Measurements from ENCODE around the gene MTRF1L.

Gene MTRF1L

DNA sequence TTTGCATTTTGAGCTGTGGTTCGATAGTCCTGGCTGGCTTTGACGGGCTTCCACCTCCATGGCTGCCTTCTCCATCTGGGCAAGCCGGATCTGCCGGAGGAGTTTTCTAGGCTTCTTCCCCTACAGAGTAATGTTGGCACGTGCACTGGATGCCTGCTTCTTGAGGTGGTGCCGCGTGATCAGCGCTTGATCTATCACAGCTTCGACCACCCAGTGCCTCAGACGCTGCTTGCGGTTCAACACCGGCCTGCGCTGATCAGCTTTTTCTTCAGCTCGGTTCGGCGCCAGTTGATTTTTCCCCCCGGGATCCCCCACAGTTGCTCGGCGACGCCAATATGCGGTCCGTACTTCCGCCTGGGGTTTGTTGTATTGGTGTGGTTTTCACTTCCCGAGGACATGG, 43.2 kb downstream of the MTRF1L start:
- H3K9me3 ChIP-seq (replicated peaks; ENCODE audit: low read length): no peaks in the 10 kb centered on the region
- H3K4me3 ChIP-seq (ENCODE audit: low read length): no peak overlapping the region
- no peaks in the 10 kb centered on the region for H3K27me3 ChIP-seq (ENCODE audit: control insufficient read depth, insufficient read depth, low read length)
- no peak overlapping the region for H3K9ac ChIP-seq (ENCODE audit: low read depth, low read length)
- no peak overlapping the region for H3K4me2 ChIP-seq (ENCODE audit: low read length)
- H3K4me1 ChIP-seq (ENCODE audit: control insufficient read depth, insufficient read depth, low read length): no peaks in the 10 kb centered on the region
- no peaks in the 10 kb centered on the region for H3K36me3 ChIP-seq (ENCODE audit: insufficient read depth, low read length)

DNA sequence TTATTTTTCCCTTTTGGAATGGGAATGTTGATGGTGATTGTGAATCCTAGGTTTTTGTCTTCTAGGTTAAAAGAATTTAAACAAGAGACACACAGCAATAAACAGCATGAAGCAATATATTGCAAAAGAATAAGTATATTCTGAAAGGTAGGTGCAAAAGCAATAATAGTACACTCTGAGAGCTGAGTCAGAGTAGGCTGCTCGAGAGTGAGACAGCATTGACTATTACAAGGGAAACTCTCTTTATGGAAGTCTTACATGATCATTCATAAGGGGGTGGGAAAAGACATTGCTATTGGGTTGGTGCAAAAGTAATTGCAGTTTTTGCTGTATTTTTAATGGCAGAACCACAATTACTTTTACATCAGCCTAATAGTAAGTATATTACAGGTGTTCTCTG, 44.7 kb downstream of the MTRF1L start:
- Histone ChIP-seq H3K4me3 (ENCODE audit: low read length) (no peak overlapping the region), H3K27me3 (ENCODE audit: control insufficient read depth, insufficient read depth, low read length) (no peaks in the 10 kb centered on the region), H3K9me3 (replicated peaks; ENCODE audit: low read length) (no peaks in the 10 kb centered on the region), H3K4me2 (ENCODE audit: low read length) (no peak overlapping the region), H3K36me3 (ENCODE audit: insufficient read depth, low read length) (no peaks in the 10 kb centered on the region), H3K9ac (ENCODE audit: low read depth, low read length) (no peak overlapping the region), H3K4me1 (ENCODE audit: control insufficient read depth, insufficient read depth, low read length) (peaks cover 1% of the 10 kb centered on the region)

DNA sequence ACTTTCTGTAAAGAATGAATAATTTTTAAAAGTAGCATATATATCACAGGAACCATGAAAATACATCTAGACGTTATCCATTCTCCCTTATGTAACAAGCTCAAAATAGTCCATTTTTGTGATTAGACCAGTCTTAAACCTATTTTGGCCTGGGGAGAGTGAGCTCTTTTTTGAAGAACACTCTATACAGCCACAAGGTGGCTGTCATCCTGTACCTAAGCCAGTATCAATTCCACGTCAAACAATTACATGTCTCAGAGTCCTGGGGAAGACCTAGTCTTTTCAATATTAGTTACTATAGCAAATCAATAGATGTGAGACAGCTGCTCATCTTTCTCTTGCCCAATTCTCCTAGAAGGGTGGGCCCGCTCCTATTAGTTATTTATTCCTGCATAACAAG, 48.1 kb downstream of the MTRF1L start:
- Histone ChIP-seq H3K36me3 (ENCODE audit: insufficient read depth, low read length) (no peaks in the 10 kb centered on the region), H3K4me2 (ENCODE audit: low read length) (no peak overlapping the region), H3K27me3 (ENCODE audit: control insufficient read depth, insufficient read depth, low read length) (no peaks in the 10 kb centered on the region), H3K4me1 (ENCODE audit: control insufficient read depth, insufficient read depth, low read length) (peaks cover 12% of the 10 kb centered on the region), H3K9ac (ENCODE audit: low read depth, low read length) (no peak overlapping the region), H3K4me3 (ENCODE audit: low read length) (no peak overlapping the region), H3K9me3 (replicated peaks; ENCODE audit: low read length) (no peaks in the 10 kb centered on the region)

DNA sequence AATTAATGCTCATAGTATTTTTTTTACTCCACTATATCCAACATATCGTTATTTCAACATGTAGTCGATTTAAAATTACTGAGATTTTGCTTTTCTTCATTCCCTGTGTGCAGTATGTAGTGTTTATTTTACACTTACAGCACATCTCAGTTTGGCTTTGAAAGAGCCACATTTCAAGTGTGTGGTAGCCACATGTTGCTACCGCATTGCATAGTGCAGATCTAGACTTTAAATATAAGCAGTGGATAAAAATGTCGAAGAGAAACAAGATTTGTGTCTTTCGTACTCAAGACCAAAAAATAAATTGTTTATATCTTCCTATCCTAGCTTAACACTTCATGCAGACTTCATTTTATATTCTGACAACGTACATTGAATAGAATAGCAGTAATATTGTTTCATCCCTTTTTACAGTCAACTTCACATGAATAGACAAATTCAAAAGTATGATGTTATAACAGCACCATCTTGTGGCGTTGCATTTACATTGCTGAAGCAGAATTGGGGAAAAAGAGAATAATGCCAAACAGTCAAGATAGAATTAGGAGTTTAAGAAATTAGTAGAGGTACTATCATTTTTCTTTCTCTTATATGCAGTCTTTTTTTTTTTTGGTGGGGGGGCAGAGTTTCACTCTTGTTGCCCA, 49.5 kb downstream of the MTRF1L start:
- H3K27me3 ChIP-seq (ENCODE audit: control insufficient read depth, insufficient read depth, low read length): no peaks in the 10 kb centered on the region
- H3K9ac ChIP-seq (ENCODE audit: low read depth, low read length): no peak overlapping the region
- no peaks in the 10 kb centered on the region for H3K9me3 ChIP-seq (replicated peaks; ENCODE audit: low read length)
- H3K4me2 ChIP-seq (ENCODE audit: low read length): no peak overlapping the region
- H3K4me1 ChIP-seq (ENCODE audit: control insufficient read depth, insufficient read depth, low read length): peaks cover 12% of the 10 kb centered on the region
- no peak overlapping the region for H3K4me3 ChIP-seq (ENCODE audit: low read length)
- no peaks in the 10 kb centered on the region for H3K36me3 ChIP-seq (ENCODE audit: insufficient read depth, low read length)

DNA sequence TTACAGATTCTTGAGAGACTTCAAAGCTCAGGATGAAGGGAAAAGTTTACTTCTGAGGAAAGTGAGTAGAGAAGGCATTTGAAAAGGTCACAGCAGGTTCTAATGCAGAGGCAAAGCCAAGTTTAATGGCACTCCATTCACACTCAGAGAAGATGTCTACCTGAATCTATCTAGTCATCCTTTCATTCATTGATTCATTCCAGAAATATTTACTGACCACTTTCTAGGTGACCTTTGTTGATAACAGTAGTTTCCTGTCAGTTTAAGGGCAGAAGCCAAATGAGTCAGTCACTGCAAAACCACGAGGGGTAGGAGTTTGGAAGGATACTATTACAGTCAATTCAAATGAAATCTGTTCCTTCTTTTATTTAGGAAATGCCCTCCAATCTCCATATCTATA, 50.5 kb downstream of the MTRF1L start:
- H3K9ac ChIP-seq (ENCODE audit: low read depth, low read length): no peak overlapping the region
- H3K4me1 ChIP-seq (ENCODE audit: control insufficient read depth, insufficient read depth, low read length): peaks cover 12% of the 10 kb centered on the region
- no peaks in the 10 kb centered on the region for H3K27me3 ChIP-seq (ENCODE audit: control insufficient read depth, insufficient read depth, low read length)
- H3K9me3 ChIP-seq (replicated peaks; ENCODE audit: low read length): no peaks in the 10 kb centered on the region
- H3K4me3 ChIP-seq (ENCODE audit: low read length): no peak overlapping the region
- H3K36me3 ChIP-seq (ENCODE audit: insufficient read depth, low read length): no peaks in the 10 kb centered on the region
- no peak overlapping the region for H3K4me2 ChIP-seq (ENCODE audit: low read length)

DNA sequence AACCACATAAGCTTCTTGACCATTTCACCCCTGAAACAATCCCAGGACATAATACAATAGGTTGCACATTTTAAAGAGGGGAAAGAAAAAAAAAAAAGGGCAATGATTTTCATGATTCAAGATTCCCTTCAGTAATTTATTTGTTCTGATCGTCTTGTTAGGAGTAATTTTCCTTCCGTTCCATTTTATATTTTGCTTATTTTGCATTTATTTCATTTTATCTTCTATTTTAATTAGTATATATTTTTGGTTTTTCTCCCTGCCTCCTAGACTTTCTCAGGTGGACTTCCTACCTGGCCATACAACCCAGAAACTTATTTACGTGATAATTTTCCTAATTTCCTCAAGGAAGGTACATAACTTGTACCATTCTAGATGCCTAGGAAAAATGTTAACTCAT, 52.3 kb downstream of the MTRF1L start:
- H3K27me3 ChIP-seq (ENCODE audit: control insufficient read depth, insufficient read depth, low read length): no peaks in the 10 kb centered on the region
- H3K36me3 ChIP-seq (ENCODE audit: insufficient read depth, low read length): no peaks in the 10 kb centered on the region
- H3K4me2 ChIP-seq (ENCODE audit: low read length): no peak overlapping the region
- no peaks in the 10 kb centered on the region for H3K9me3 ChIP-seq (replicated peaks; ENCODE audit: low read length)
- H3K4me3 ChIP-seq (ENCODE audit: low read length): no peak overlapping the region
- peaks cover 12% of the 10 kb centered on the region for H3K4me1 ChIP-seq (ENCODE audit: control insufficient read depth, insufficient read depth, low read length)
- H3K9ac ChIP-seq (ENCODE audit: low read depth, low read length): no peak overlapping the region

DNA sequence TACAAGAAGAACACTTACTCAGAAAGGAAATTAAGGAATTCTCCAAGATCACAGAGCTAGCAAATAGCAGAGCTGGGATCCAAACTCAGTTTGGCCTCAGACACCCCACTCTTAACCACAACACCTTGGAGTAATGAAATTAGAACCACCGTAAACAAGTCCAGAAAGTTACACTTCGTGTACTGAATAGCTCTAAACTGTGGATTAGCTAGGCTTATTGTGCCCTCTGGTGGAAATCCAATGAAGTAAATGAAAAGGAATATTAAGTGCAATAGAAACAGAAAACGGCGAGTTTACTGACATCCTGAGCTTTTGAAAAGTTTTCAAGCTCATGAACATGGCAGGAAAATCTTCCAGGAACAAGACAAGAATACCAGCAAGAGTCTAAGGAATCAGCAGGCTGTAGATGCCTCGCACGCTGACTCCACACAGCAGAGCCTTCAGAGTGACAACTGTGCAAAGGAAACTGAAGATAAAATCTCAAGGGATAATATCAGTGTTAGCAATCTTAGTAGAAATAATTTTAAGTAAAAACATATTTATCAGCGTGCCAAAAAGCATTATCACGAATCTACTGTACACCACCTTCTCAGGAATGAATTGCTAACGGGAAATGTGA, 54.2 kb downstream of the MTRF1L start:
- Histone ChIP-seq H3K27me3 (ENCODE audit: control insufficient read depth, insufficient read depth, low read length) (no peaks in the 10 kb centered on the region), H3K36me3 (ENCODE audit: insufficient read depth, low read length) (no peaks in the 10 kb centered on the region), H3K9me3 (replicated peaks; ENCODE audit: low read length) (no peaks in the 10 kb centered on the region), H3K4me3 (ENCODE audit: low read length) (no peak overlapping the region), H3K9ac (ENCODE audit: low read depth, low read length) (no peak overlapping the region), H3K4me2 (ENCODE audit: low read length) (peak overlapping the region; percentile 62), H3K4me1 (ENCODE audit: control insufficient read depth, insufficient read depth, low read length) (peaks cover 12% of the 10 kb centered on the region)

DNA sequence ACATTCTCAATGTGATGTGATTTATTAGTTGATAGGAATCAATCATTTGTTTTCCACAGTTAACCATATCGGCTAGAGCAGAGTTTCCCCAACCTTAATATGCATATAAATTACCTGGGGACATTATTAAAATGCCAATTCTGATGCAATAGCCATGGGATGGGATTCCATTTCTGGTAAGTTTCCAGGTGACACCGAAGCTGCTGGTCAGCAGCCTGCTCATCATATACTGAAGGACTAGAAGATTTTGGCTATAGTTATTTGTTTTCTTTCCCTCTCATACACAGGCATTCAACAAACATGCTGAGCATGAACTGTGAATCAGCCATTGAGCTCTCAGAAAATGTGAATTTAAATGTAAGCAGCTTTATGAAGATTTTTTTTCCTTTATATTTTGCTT, 55.5 kb downstream of the MTRF1L start:
- no peak overlapping the region for H3K4me2 ChIP-seq (ENCODE audit: low read length)
- H3K36me3 ChIP-seq (ENCODE audit: insufficient read depth, low read length): no peaks in the 10 kb centered on the region
- no peaks in the 10 kb centered on the region for H3K9me3 ChIP-seq (replicated peaks; ENCODE audit: low read length)
- H3K27me3 ChIP-seq (ENCODE audit: control insufficient read depth, insufficient read depth, low read length): no peaks in the 10 kb centered on the region
- peaks cover 2% of the 10 kb centered on the region for H3K4me1 ChIP-seq (ENCODE audit: control insufficient read depth, insufficient read depth, low read length)
- H3K9ac ChIP-seq (ENCODE audit: low read depth, low read length): no peak overlapping the region
- no peak overlapping the region for H3K4me3 ChIP-seq (ENCODE audit: low read length)

DNA sequence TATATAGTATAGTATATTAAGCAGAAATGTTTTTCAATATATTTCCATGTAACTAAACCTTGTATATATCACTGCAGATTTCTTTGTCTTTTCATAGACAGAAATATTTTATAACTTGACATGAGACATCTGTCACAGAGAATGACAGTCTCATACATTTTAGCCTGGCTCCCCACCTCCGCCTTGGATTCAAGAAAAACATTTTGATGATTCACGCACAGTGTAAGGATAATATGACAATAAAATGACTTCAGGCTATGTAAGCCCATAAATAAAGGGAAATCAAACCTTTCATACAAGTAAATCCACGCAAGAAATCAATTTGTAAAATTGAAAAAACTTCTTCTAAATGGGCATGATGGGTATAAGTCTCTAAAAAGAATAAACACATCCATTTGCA, 56.0 kb downstream of the MTRF1L start:
- no peaks in the 10 kb centered on the region for H3K9me3 ChIP-seq (replicated peaks; ENCODE audit: low read length)
- no peak overlapping the region for H3K9ac ChIP-seq (ENCODE audit: low read depth, low read length)
- no peaks in the 10 kb centered on the region for H3K27me3 ChIP-seq (ENCODE audit: control insufficient read depth, insufficient read depth, low read length)
- H3K4me1 ChIP-seq (ENCODE audit: control insufficient read depth, insufficient read depth, low read length): no peaks in the 10 kb centered on the region
- no peak overlapping the region for H3K4me2 ChIP-seq (ENCODE audit: low read length)
- H3K4me3 ChIP-seq (ENCODE audit: low read length): no peak overlapping the region
- H3K36me3 ChIP-seq (ENCODE audit: insufficient read depth, low read length): no peaks in the 10 kb centered on the region

DNA sequence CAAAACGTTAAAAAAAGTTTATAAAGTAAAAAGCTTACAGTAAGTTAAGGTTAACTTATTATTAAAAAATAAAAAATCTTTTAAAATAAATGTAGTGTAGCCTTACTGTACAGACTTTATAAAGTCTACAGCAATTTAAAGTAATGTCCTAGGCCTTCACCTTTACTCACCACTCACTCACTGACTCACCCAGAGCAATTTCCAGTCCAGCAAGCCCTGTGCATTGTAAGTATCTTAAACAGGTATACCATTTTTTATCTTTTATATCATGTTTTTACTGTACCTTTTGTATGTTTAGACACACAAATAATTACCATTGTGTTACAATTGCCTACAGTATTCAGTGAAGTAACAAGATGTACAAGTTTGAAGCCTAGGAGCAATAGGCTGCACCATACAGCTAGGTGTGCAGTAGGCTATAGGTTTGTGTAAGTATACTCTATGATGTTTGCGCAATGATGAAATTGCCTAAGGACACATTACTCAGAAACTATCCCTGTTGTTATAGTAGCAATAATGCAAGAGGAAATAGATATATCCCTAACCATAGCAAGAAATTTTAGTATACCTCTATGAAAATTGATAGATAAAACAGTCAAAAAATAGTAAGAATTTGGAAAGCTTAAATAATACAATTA, 59.1 kb downstream of the MTRF1L start:
- no peaks in the 10 kb centered on the region for H3K4me1 ChIP-seq (ENCODE audit: control insufficient read depth, insufficient read depth, low read length)
- H3K9me3 ChIP-seq (replicated peaks; ENCODE audit: low read length): no peaks in the 10 kb centered on the region
- H3K9ac ChIP-seq (ENCODE audit: low read depth, low read length): no peak overlapping the region
- H3K4me2 ChIP-seq (ENCODE audit: low read length): no peak overlapping the region
- no peak overlapping the region for H3K4me3 ChIP-seq (ENCODE audit: low read length)
- H3K36me3 ChIP-seq (ENCODE audit: insufficient read depth, low read length): no peaks in the 10 kb centered on the region
- H3K27me3 ChIP-seq (ENCODE audit: control insufficient read depth, insufficient read depth, low read length): peaks cover 4% of the 10 kb centered on the region

DNA sequence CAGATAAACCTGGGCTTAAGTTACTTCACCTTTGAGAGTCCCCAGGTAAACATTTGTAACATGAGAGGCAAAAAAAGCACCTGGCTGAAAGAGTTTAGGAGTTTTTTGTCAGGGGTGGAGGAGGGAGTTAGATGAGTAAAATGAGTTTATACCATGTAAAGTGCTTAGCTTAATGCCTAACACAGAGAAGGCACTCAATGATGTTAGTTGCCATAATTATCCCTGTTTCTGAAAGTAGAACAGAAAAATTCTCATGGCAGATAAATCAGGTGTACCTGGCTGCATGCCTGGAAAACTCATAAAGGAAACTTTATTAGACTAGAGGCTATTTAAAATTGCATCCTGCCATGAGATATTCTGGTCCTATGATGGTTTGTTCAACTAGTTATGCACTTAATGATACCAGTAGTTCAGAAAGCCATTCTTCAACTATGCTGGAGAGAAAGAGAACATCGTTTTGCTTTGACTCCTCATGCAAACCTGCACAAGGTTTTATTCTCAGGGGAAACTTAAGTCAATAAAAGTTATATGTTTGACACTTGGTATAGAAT, 60.1 kb downstream of the MTRF1L start:
- no peak overlapping the region for H3K4me2 ChIP-seq (ENCODE audit: low read length)

More for the DNA sequence above, 60.1 kb downstream of the MTRF1L start:
- H3K27me3 ChIP-seq (ENCODE audit: control insufficient read depth, insufficient read depth, low read length): peaks cover 6% of the 10 kb centered on the region
- no peaks in the 10 kb centered on the region for H3K36me3 ChIP-seq (ENCODE audit: insufficient read depth, low read length)
- H3K4me1 ChIP-seq (ENCODE audit: control insufficient read depth, insufficient read depth, low read length): no peaks in the 10 kb centered on the region
- H3K4me3 ChIP-seq (ENCODE audit: low read length): no peak overlapping the region
- no peaks in the 10 kb centered on the region for H3K9me3 ChIP-seq (replicated peaks; ENCODE audit: low read length)
- H3K9ac ChIP-seq (ENCODE audit: low read depth, low read length): no peak overlapping the region

Data from skeletal muscle satellite cell (primary cell).